ENCODE results near the gene NDE1. TPM values are rescaled to one million over a fixed set of nuclear protein-coding genes. Genes with fewer than 3 reads are reported as not detected.

The NDE1 gene
- total RNA-seq, 2 donors from 2014 or later: 34.3 to 39.3 TPM

- no peak overlapping the region for H3K27ac ChIP-seq
- no peaks in the 10 kb centered on the region for H3K9me3 ChIP-seq
- DNase-seq (ENCODE audit: low spot score): no peak
- H3K27me3 ChIP-seq (replicated peaks; ENCODE audit: insufficient read depth): no peaks in the 10 kb centered on the region
- intact Hi-C loops (cut with DNase I): no loop called here
- 93% methylated on average over 5 of the region's 5 CpGs for WGBS
- TF ChIP-seq CTCF (IDR thresholded peaks at IDR 0.05) (no peak), POLR2A (IDR thresholded peaks at IDR 0.05) (no peak), POLR2AphosphoS5 (IDR thresholded peaks at IDR 0.05) (no peak)
- H3K36me3 ChIP-seq: peaks cover 4 to 20% of the 10 kb centered on the region in 2 donors
- H3K4me1 ChIP-seq (replicated peaks): no peaks in the 10 kb centered on the region
- no peak overlapping the region for H3K4me3 ChIP-seq
Observed at GRCh38 chr16:15694499-15694898, 44.5 kb downstream of the NDE1 start.

- intact Hi-C loops (cut with DNase I): no loop called here
- Histone ChIP-seq H3K36me3 (peaks cover 4 to 12% of the 10 kb centered on the region in 2 donors), H3K27ac (no peak overlapping the region), H3K27me3 (replicated peaks; ENCODE audit: insufficient read depth) (no peaks in the 10 kb centered on the region), H3K4me3 (no peak overlapping the region), H3K4me1 (replicated peaks) (no peaks in the 10 kb centered on the region), H3K9me3 (no peaks in the 10 kb centered on the region)
- TF ChIP-seq POLR2A (IDR thresholded peaks at IDR 0.05) (no peak), CTCF (IDR thresholded peaks at IDR 0.05) (no peak), POLR2AphosphoS5 (IDR thresholded peaks at IDR 0.05) (no peak)
- no peak for DNase-seq (ENCODE audit: low spot score)
- WGBS: 96% methylated on average over 12 of the region's 12 CpGs
Observed at GRCh38 chr16:15699819-15700218, 49.8 kb downstream of the NDE1 start.

GRCh38 chr16:15701367-15701766 is 51.3 kb downstream of the NDE1 start:
- Histone ChIP-seq H3K36me3 (peaks cover 4 to 10% of the 10 kb centered on the region in 2 donors), H3K4me1 (replicated peaks) (no peaks in the 10 kb centered on the region), H3K9me3 (no peaks in the 10 kb centered on the region), H3K4me3 (no peak overlapping the region), H3K27me3 (replicated peaks; ENCODE audit: insufficient read depth) (no peaks in the 10 kb centered on the region), H3K27ac (no peak overlapping the region)
- TF ChIP-seq POLR2A (IDR thresholded peaks at IDR 0.05) (no peak), POLR2AphosphoS5 (IDR thresholded peaks at IDR 0.05) (no peak), CTCF (IDR thresholded peaks at IDR 0.05) (no peak)
- no peak for DNase-seq (ENCODE audit: low spot score)
- 78% methylated on average over 6 of the region's 6 CpGs for WGBS
- intact Hi-C loops (cut with DNase I): no loop called here

- Histone ChIP-seq H3K36me3 (peaks cover 0 to under 1% of the 10 kb centered on the region in 2 donors), H3K4me3 (no peak overlapping the region), H3K27ac (no peak overlapping the region), H3K9me3 (no peaks in the 10 kb centered on the region), H3K4me1 (replicated peaks) (no peaks in the 10 kb centered on the region), H3K27me3 (replicated peaks; ENCODE audit: insufficient read depth) (no peaks in the 10 kb centered on the region)
- WGBS: 69% methylated on average over 11 of the region's 11 CpGs
- no peak for DNase-seq (ENCODE audit: low spot score)
- TF ChIP-seq POLR2A (IDR thresholded peaks at IDR 0.05): no peak
- no peak for TF ChIP-seq CTCF (IDR thresholded peaks at IDR 0.05)
- no peak for TF ChIP-seq POLR2AphosphoS5 (IDR thresholded peaks at IDR 0.05)
- intact Hi-C loops (cut with DNase I): no loop called here
Observed at GRCh38 chr16:15701975-15702970, 52.2 kb downstream of the NDE1 start.

All from prostate gland (tissue), 2 donors.